Adrenal gland (tissue), 12 donors: ENCODE measurements around the gene TMEM109. TPM values are rescaled to one million over a fixed set of nuclear protein-coding genes. Genes with fewer than 3 reads are reported as not detected.

Experiments
- DNase-seq, 7 donors: peaks; one replicate each; pipeline ENCODE4 v3.0.0-alpha.2; 2019 to 2020
- H3K27ac ChIP-seq, 5 donors: fragments of 200-600 bp; sonication (generic) in 4 of 5; 1 replicate in 3 of 5; 2 replicates in 2 of 5; pipeline versions ENCODE4 v1.5.1 to v1.8.0; 2016 to 2020; ENCODE audit warnings: mild to moderate bottlenecking in 1 of 5
- H3K27me3 ChIP-seq: fragments of 200-600 bp; 2 replicates; pipeline ENCODE4 v1.8.0; 2021
- H3K36me3 ChIP-seq, 2 donors: fragments of 200-600 bp; replicated peaks in 1 of 2; 1 replicate in 1 of 2; 2 replicates in 1 of 2; pipeline versions ENCODE4 v1.5.1 to v1.8.0; 2018 to 2022
- H3K4me1 ChIP-seq, 2 donors: fragments of 200-600 bp; replicated peaks in 1 of 2; 1 replicate in 1 of 2; 2 replicates in 1 of 2; pipeline versions ENCODE4 v1.5.1 to v1.8.0; 2018 to 2021
- H3K4me3 ChIP-seq, 4 donors: fragments of 200-600 bp; sonication (generic) in 3 of 4; one replicate each; pipeline ENCODE4 v1.5.1; 2016 to 2018
- H3K9me3 ChIP-seq, 3 donors: fragments of 200-600 bp; sonication (generic) in 1 of 3; replicated peaks in 1 of 3; 1 replicate in 2 of 3; 2 replicates in 1 of 3; pipeline versions ENCODE4 v1.5.1 to v1.8.0; 2016 to 2021
- CTCF ChIP-seq, 6 experiments: fragments of 450-650 bp in 4 of 6; fragments of 200-600 bp in 2 of 6; sonication (generic) in 1 of 6; IDR thresholded peaks; 1 replicate in 5 of 6; 2 replicates in 1 of 6; pipeline versions ENCODE4 v1.5.1 to v1.8.0; 2016 to 2021; ENCODE audit warnings: antibody characterized with exemption in 6 of 6, mild to moderate bottlenecking in 2 of 6, moderate library complexity in 1 of 6
- POLR2A ChIP-seq, 2 donors: fragments of 450-650 bp; IDR thresholded peaks; one replicate each; pipeline ENCODE4 v1.6.1; 2017; ENCODE audit warnings: antibody characterized with exemption in 2 of 2, mild to moderate bottlenecking in 2 of 2, moderate library complexity in 1 of 2
- WGBS, 4 donors: extraction: QIAGEN DNeasy Blood & Tissue Kit in 2 of 4; methylation state at CpG; one replicate each; pipeline versions ENCODE4 v1.1.5 to v1.1.7; 2013 to 2017; 5-methylcytosine and 5-hydroxymethylcytosine counted together
- intact Hi-C, 2 donors: fragments of 100-400 bp; cut with DNase I; formaldehyde crosslinking; loops; one replicate each; pipeline versions ENCODE4 v1.14.1 to v1.15.0; 2022 to 2023
- polyA plus RNA-seq, 3 donors: library from polyadenylated mRNA; stranded (reverse); fragments of 200-250 nt in 2 of 3; fragments of 350-450 nt in 1 of 3; fragmentation: Illumina TruSeq in 1 of 3; extraction: RNeasy Lipid Tissue Mini Kit (QIAGEN cat#74804) in 1 of 3; gene quantifications; one replicate each; pipeline ENCODE4 v1.2.3, GENCODE V29; 2013 to 2014
- total RNA-seq, 9 donors: library from RNA; depleted of rRNA in 4 of 9; stranded (reverse); fragments of >200 nt in 4 of 9; fragments of 120-200 nt in 1 of 9; fragmentation: NEBNext Ultra II Directional in 1 of 9; extraction: Animal tissue kit (Norgen Biotek cat#: 25700) in 1 of 9; gene quantifications; one replicate each; pipeline versions ENCODE4 v1.1.0 to v1.2.4, GENCODE V29; 2013 to 2023
- donor health status: healthy with polysubstance abuse.
- donor health status: Bipolar disorder and iron deficiency.
- donor health status: DM: yes; HTN: yes; CAD: no.
- donor health status: DM: no; HTN: no; CAD: no.
- donor health status: DM: no; HTN: no; CAD: no.
- donor health status: DM: yes; HTN: yes; CAD: no.

The TMEM109 gene
- total and polyA plus RNA-seq, 12 donors = 29.3 to 115 (median 84.8) TPM

- TF ChIP-seq CTCF (IDR thresholded peaks at IDR 0.05) (no peak), POLR2A (IDR thresholded peaks at IDR 0.05) (no peak)
- intact Hi-C loops = no loop called here
- Histone ChIP-seq H3K36me3 (peaks cover 0 to 29% of the 10 kb centered on the region in 2 donors), H3K4me1 (peaks cover 15 to 19% of the 10 kb centered on the region in 2 donors), H3K27ac (no peak overlapping the region), H3K4me3 (peak overlapping the region in 2 of 4 donors; percentile 28 to 90), H3K27me3 (no peaks in the 10 kb centered on the region), H3K9me3 (no peaks in the 10 kb centered on the region)
- 7 to 26% (median 11%) methylated on average over 9 to 35 of the region's 35 CpGs for WGBS, 4 donors
- peak in 1 of 7 donors; percentile 17 for DNase-seq
Observed at GRCh38 chr11:60924906-60925853, 11.2 kb downstream of the TMEM109 start.

- intact Hi-C loops = no loop called here
- no peak overlapping the region for H3K4me3 ChIP-seq
Observed at GRCh38 chr11:60925868-60926267, 11.9 kb downstream of the TMEM109 start.

GRCh38 chr11:60926500-60926899, 12.5 kb downstream of the TMEM109 start:
- H3K9me3 ChIP-seq = no peaks in the 10 kb centered on the region
- no peak overlapping the region for H3K4me3 ChIP-seq
- no peak overlapping the region for H3K27ac ChIP-seq
- no peaks in the 10 kb centered on the region for H3K27me3 ChIP-seq
- DNase-seq = no peak
- TF ChIP-seq POLR2A (IDR thresholded peaks at IDR 0.05) (no peak), CTCF (IDR thresholded peaks at IDR 0.05) (no peak)
- intact Hi-C loops = no loop called here
- peaks cover 0 to 16% of the 10 kb centered on the region in 2 donors for H3K36me3 ChIP-seq
- H3K4me1 ChIP-seq = peaks cover 15 to 18% of the 10 kb centered on the region in 2 donors
- 93 to 97% (median 95%) methylated on average over 8 of the region's 8 CpGs for WGBS, 4 donors

More at GRCh38 chr11:60925868-60926267, 11.9 kb downstream of the TMEM109 start:
- H3K4me1 ChIP-seq = peaks cover 15 to 18% of the 10 kb centered on the region in 2 donors
- TF ChIP-seq CTCF (IDR thresholded peaks at IDR 0.05) = no peak
- no peak for TF ChIP-seq POLR2A (IDR thresholded peaks at IDR 0.05)
- no peak for DNase-seq
- peaks cover 0 to 22% of the 10 kb centered on the region in 2 donors for H3K36me3 ChIP-seq
- no peak overlapping the region for H3K27ac ChIP-seq
- WGBS, 4 donors = 77 to 82% (median 81%) methylated on average over 6 of the region's 6 CpGs
- no peaks in the 10 kb centered on the region for H3K9me3 ChIP-seq
- no peaks in the 10 kb centered on the region for H3K27me3 ChIP-seq

- peaks cover 0 to 10% of the 10 kb centered on the region in 2 donors for H3K36me3 ChIP-seq
- no peak for DNase-seq
- TF ChIP-seq CTCF (IDR thresholded peaks at IDR 0.05) = no peak
- TF ChIP-seq POLR2A (IDR thresholded peaks at IDR 0.05) = no peak
Observed at GRCh38 chr11:60927061-60927592, 13.2 kb downstream of the TMEM109 start.

More at GRCh38 chr11:60927061-60927592, 13.2 kb downstream of the TMEM109 start:
- 80 to 94% (median 91%) methylated on average over 6 to 8 of the region's 8 CpGs for WGBS, 4 donors
- Histone ChIP-seq H3K4me1 (peaks cover 15 to 18% of the 10 kb centered on the region in 2 donors), H3K27me3 (no peaks in the 10 kb centered on the region), H3K27ac (no peak overlapping the region), H3K9me3 (no peaks in the 10 kb centered on the region), H3K4me3 (no peak overlapping the region)
- intact Hi-C loops = no loop called here
